ENCODE data around the gene MACROD2. TPM values are rescaled to one million over a fixed set of nuclear protein-coding genes. Genes with fewer than 3 reads are reported as not detected.

Gene MACROD2
- total RNA-seq, 1 experiment from 2014 or later = 3.7 TPM

GRCh38 chr20:15847196-15847784 is 1852.0 kb downstream of the MACROD2 start:
- Histone ChIP-seq H3K36me3 (ENCODE audit: control insufficient read depth in 1 of 2, insufficient read depth in 2 of 2, low read length in 2 of 2) (no peaks in the 10 kb centered on the region), H3K9me3 (ENCODE audit: control insufficient read depth in 1 of 2, insufficient read depth in 1 of 2, low read depth in 1 of 2, low read length in 2 of 2) (peaks cover 8 to 9% of the 10 kb centered on the region in 2 experiments; a peak in 2 of 4 replicates), H3K9me2 (ENCODE audit: insufficient read depth) (no peaks in the 10 kb centered on the region), H3K4me2 (ENCODE audit: low read length) (no peak overlapping the region), H3K27ac (ENCODE audit: low read depth, low read length) (no peak overlapping the region), H2AFZ (ENCODE audit: low read depth, low read length, poor library complexity, severe bottlenecking) (no peak overlapping the region), H3K4me1 (ENCODE audit: control insufficient read depth in 1 of 2, insufficient read depth in 2 of 2, low read length in 2 of 2) (no peaks in the 10 kb centered on the region), H3K79me2 (ENCODE audit: insufficient read depth, low read length) (no peaks in the 10 kb centered on the region), H3K9ac (ENCODE audit: low read length) (no peak overlapping the region), H3K27me3 (ENCODE audit: insufficient read depth, low read length) (no peaks in the 10 kb centered on the region), H3K4me3 (replicated peaks in 1 of 2; ENCODE audit: low read depth in 1 of 2, low read length in 2 of 2) (no peak overlapping the region), H4K20me1 (ENCODE audit: insufficient read depth) (no peaks in the 10 kb centered on the region)
- CTCF ChIA-PET = no interaction called here
- intact Hi-C loops (cut with micrococcal nuclease) = no loop called here
- POLR2A ChIA-PET = no interaction called here
- no TSS peak for BruUV-seq (replicated peaks)
- DNase-seq (ENCODE audit: low read depth, low spot score) = no peak
- no peak for ATAC-seq
- RAD21 ChIA-PET (ENCODE audit: low non-redundant PET in 1 of 2, low total read pairs in 2 of 2, uncharacterized antibody in 2 of 2, unreplicated experiment in 2 of 2) = no interaction called here
- no peak for TF ChIP-seq CBX3 (IDR thresholded peaks at IDR 0.05; ENCODE audit: low read depth)
- no peak for TF ChIP-seq YY1 (IDR thresholded peaks at IDR 0.05; ENCODE audit: extremely low read depth, insufficient replicate concordance, low read depth, low read length)
- no peak for TF ChIP-seq MAX (IDR thresholded peaks at IDR 0.05)
- TF ChIP-seq REST (IDR thresholded peaks at IDR 0.05; ENCODE audit: low read depth) = no peak
- no peak for TF ChIP-seq EZH2 (IDR thresholded peaks at IDR 0.05)
- no peak for TF ChIP-seq POLR2AphosphoS5 (IDR thresholded peaks at IDR 0.05; ENCODE audit: low read depth, low read length)
- TF ChIP-seq SIN3A (IDR thresholded peaks at IDR 0.05; ENCODE audit: low read depth) = no peak
- TF ChIP-seq EGR1 (IDR thresholded peaks at IDR 0.05; ENCODE audit: low read depth) = no peak
- TF ChIP-seq CTCF (IDR thresholded peaks at IDR 0.05 in 2 of 3, conservative IDR thresholded peaks at IDR 0.05 in 1 of 3; ENCODE audit: borderline replicate concordance in 1 of 3, insufficient read depth in 1 of 3, low read depth in 2 of 3, low read length in 2 of 3) = no peak

All from HCT116 (cell line).